ENCODE results near the gene PHPT1. TPM values are rescaled to one million over a fixed set of nuclear protein-coding genes. Genes with fewer than 3 reads are reported as not detected.

Gene PHPT1
- total and polyA plus RNA-seq, 2 of the 8 experiments (the other 6 are each of a cell fraction or from before 2014, with no cell fraction given), result 109 to 226 TPM

DNA sequence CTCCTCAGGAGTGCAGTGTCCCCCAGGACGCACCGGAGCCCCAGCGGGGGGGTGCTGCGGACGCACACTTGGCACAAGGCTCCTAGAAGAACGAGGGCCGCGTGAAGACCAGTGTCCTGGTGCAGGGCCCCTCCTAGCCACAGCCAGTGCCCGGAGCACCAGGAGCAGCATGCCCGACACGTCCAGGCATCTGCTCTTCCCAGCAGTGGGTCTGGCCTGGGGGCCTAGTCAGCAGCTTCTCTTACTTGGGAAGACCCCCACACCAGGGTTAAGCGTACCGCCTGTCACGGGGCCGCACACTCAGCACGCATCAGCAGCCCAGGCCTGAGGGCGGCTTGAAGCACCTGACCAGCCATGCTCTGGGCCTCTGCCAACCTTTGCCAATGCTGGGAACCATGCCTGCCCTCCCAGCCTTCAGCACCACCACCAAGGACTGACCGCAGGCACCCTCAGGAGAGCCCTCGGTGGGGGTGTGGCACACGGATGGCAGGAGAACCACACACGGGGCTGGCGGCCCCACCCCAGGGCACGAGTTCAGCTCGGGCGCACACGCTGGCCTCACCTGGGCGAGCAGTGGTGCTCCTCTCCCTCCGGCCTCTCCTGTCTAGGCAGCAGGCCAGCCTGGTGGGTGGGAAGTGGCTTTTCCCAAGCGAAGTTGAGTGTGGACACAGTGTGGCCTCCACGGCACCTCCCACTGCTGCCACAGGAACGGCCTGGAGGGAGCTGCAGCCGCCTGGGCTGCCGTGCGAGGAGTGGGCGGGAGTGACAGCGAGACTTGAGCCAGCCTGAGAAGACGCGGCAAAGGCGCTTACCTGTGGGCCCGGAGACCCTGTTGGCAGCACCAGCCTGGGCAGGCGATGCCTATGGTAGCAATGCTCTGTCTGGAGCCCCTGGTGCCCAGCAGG lies 19.0 kb upstream of the PHPT1 start:
- Histone ChIP-seq H2BK20ac (ENCODE audit: low read length) (no peak overlapping the region), H3K9ac (replicated peaks in 1 of 4; ENCODE audit: extremely low read depth in 1 of 4, low read depth in 3 of 4, low read length in 3 of 4) (no peak overlapping the region), H2AFZ (ENCODE audit: low read length) (no peak overlapping the region), H3K79me1 (ENCODE audit: low read depth, low read length) (0 out of 2 replicates have a peak, but pooled peaks cover 4% of the 10 kb centered on the region), H2BK15ac (ENCODE audit: low read length) (no peak overlapping the region), H3K9me3 (ENCODE audit: insufficient read depth in 2 of 2, low read depth in 1 of 2, low read length in 1 of 2) (no peaks in the 10 kb centered on the region), H4K5ac (ENCODE audit: insufficient read length, low read depth, low read length) (no peak overlapping the region), H3K4me1 (replicated peaks in 1 of 4; ENCODE audit: control insufficient read depth in 3 of 4, insufficient read depth in 4 of 4, low read length in 3 of 4) (no peaks in the 10 kb centered on the region), H4K91ac (replicated peaks; ENCODE audit: insufficient read length, low read length) (no peak overlapping the region), H2BK12ac (ENCODE audit: low read depth, low read length) (no peak overlapping the region), H3K23ac (ENCODE audit: insufficient read length) (no peak overlapping the region), H3K4me3 (ENCODE audit: extremely low read depth in 1 of 4, insufficient read depth in 2 of 4, low read depth in 3 of 4, low read length in 4 of 4) (no peak overlapping the region), H4K8ac (ENCODE audit: extremely low read depth, insufficient read depth, low read length) (no peak overlapping the region), H3K18ac (ENCODE audit: extremely low read depth, low read length) (no peak overlapping the region), H2AK5ac (ENCODE audit: low read depth, low read length) (no peak overlapping the region), H3K27ac (ENCODE audit: low read depth, low read length) (no peak overlapping the region), H3K79me2 (ENCODE audit: control insufficient read depth in 1 of 2, insufficient read depth in 2 of 2, low read length in 2 of 2) (no peaks in the 10 kb centered on the region), H3K56ac (replicated peaks; ENCODE audit: insufficient read length, low read depth, low read length) (no peak overlapping the region), H3K4ac (replicated peaks; ENCODE audit: insufficient read length, low read depth, low read length) (no peak overlapping the region), H3K23me2 (ENCODE audit: low read depth, low read length) (no peaks in the 10 kb centered on the region), H4K20me1 (replicated peaks in 1 of 2; ENCODE audit: control insufficient read depth in 1 of 2, insufficient read depth in 2 of 2, low read length in 2 of 2) (peaks cover 3 to 22% of the 10 kb centered on the region in 2 experiments), H2BK5ac (ENCODE audit: low read depth, low read length) (no peak overlapping the region), H3K36me3 (ENCODE audit: control insufficient read depth in 2 of 4, insufficient read depth in 4 of 4, low read length in 3 of 4) (peaks cover 17 to 52% (median 43%) of the 10 kb centered on the region in 4 experiments), H3K27me3 (replicated peaks in 1 of 4; ENCODE audit: control insufficient read depth in 3 of 4, extremely low read depth in 1 of 4, insufficient read depth in 3 of 4, low read length in 3 of 4) (no peaks in the 10 kb centered on the region), H2BK120ac (replicated peaks; ENCODE audit: low read depth, low read length) (no peak overlapping the region), H3K4me2 (ENCODE audit: insufficient read depth in 1 of 2, low read depth in 2 of 2, low read length in 2 of 2) (no peak overlapping the region), H3K14ac (ENCODE audit: insufficient read length) (no peak overlapping the region)
- WGBS, 2 experiments (ENCODE audit: extremely low coverage in 1 of 2, insufficient coverage in 1 of 2, insufficient read length in 1 of 2, insufficient replicate concordance in 2 of 2, low coverage in 1 of 2, low lambda C conversion rate in 2 of 2, missing lambda C conversion rate in 1 of 2), result 93% methylated on average over 37 of the region's 41 CpGs; no CpG with 5 or more reads in 1 of the 2 experiments
- POLR2A ChIA-PET (ENCODE audit: partially characterized antibody), result interaction anchor here (1.1 to 20.5 kb wide), 2 partner anchors 10 to 27 kb away, joined by 3 to 248 read pairs; partner anchors contain the start of gene MAMDC4
- DNase-seq (ENCODE audit: low read depth in 1 of 2, low spot score in 2 of 2), result no peak
- CTCF ChIA-PET (ENCODE audit: partially characterized antibody), result interaction anchor here (0.8 to 9.0 kb wide), 6 partner anchors 10 to 59 kb away, joined by 3 to 55 read pairs (median 3); partner anchors contain the start of gene AJM1
- no peak for FAIRE-seq
